Measurements from ENCODE around the gene HSF5.

The HSF5 gene

DNA sequence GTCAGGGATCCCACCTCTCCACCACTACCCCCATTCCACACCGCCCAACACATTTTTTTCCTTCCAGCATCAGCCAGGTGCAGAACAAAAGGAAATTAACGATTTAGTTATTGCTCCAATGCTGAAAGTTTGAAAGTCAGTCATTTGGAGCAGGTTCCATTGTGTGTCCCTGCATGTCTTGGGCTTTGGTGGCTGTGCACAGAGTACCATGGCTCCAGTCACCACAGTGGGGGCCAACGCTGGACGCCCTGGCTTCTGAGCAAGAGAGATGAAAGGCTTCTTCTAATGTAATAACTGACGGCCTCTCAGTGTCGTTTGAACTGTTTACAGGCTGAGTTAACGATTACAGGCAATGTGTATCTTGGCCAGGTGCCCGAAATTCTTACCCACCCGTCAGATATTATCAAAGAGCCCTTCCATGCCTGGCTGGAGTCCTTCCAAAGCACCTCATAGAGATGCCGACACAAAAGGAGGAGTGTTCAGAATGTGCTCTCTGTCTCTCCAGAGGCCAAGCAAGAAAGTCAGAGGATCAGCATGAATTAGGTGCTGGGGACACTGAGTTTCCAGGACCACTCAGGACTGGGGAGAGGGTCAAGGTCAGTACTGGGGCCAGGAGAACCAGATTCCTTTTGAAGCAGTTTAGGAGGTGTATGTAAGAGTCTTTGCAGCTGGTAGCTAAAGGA lies 96.8 kb downstream of the HSF5 start:
- H3K9ac ChIP-seq (ENCODE audit: low read length in 5 of 5): no peak overlapping the region
- no peak overlapping the region for H3K27ac ChIP-seq (ENCODE audit: low read depth, low read length)

DNA sequence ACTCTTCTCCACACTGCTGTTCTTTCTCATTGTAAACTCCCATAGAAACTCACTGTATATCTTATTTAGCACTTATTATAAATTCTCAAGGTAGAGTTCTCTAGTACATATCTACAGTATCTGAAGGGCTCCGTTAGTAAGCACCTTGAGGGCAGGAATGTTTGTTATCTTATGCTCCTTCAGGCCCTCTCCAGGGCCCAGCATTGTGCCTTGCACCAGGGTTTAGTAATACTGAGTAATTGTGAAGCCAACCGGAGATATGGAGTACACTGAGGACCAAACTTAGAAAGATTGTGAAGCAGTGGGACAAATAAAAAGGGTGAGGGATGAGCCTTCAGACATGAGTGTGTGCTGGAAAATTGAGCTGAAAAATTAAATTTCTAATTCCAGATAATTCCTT lies 97.3 kb downstream of the HSF5 start:
- Histone ChIP-seq H3K9me3 (ENCODE audit: control insufficient read depth in 5 of 5, low read length in 5 of 5) (no peaks in the 10 kb centered on the region), H3K27ac (ENCODE audit: low read depth, low read length) (no peak overlapping the region), H3K27me3 (ENCODE audit: control insufficient read depth in 5 of 5, insufficient read depth in 4 of 5, low read length in 5 of 5) (peaks cover 0 to 13% (median 8%) of the 10 kb centered on the region in 5 donors), H3K9ac (ENCODE audit: low read length in 5 of 5) (no peak overlapping the region), H3K36me3 (ENCODE audit: control insufficient read depth in 5 of 5, insufficient read depth in 5 of 5, low read length in 5 of 5) (no peaks in the 10 kb centered on the region), H3K4me3 (ENCODE audit: low read depth in 1 of 5, low read length in 5 of 5) (no peak overlapping the region), H3K4me1 (ENCODE audit: control insufficient read depth in 5 of 5, insufficient read depth in 5 of 5, low read length in 5 of 5) (no peaks in the 10 kb centered on the region)

More for the DNA sequence above, 96.8 kb downstream of the HSF5 start:
- H3K4me1 ChIP-seq (ENCODE audit: control insufficient read depth in 5 of 5, insufficient read depth in 5 of 5, low read length in 5 of 5): no peaks in the 10 kb centered on the region
- H3K36me3 ChIP-seq (ENCODE audit: control insufficient read depth in 5 of 5, insufficient read depth in 5 of 5, low read length in 5 of 5): no peaks in the 10 kb centered on the region
- H3K27me3 ChIP-seq (ENCODE audit: control insufficient read depth in 5 of 5, insufficient read depth in 4 of 5, low read length in 5 of 5): peaks cover 0 to 16% (median 8%) of the 10 kb centered on the region in 5 donors
- H3K9me3 ChIP-seq (ENCODE audit: control insufficient read depth in 5 of 5, low read length in 5 of 5): no peaks in the 10 kb centered on the region
- no peak overlapping the region for H3K4me3 ChIP-seq (ENCODE audit: low read depth in 1 of 5, low read length in 5 of 5)

DNA sequence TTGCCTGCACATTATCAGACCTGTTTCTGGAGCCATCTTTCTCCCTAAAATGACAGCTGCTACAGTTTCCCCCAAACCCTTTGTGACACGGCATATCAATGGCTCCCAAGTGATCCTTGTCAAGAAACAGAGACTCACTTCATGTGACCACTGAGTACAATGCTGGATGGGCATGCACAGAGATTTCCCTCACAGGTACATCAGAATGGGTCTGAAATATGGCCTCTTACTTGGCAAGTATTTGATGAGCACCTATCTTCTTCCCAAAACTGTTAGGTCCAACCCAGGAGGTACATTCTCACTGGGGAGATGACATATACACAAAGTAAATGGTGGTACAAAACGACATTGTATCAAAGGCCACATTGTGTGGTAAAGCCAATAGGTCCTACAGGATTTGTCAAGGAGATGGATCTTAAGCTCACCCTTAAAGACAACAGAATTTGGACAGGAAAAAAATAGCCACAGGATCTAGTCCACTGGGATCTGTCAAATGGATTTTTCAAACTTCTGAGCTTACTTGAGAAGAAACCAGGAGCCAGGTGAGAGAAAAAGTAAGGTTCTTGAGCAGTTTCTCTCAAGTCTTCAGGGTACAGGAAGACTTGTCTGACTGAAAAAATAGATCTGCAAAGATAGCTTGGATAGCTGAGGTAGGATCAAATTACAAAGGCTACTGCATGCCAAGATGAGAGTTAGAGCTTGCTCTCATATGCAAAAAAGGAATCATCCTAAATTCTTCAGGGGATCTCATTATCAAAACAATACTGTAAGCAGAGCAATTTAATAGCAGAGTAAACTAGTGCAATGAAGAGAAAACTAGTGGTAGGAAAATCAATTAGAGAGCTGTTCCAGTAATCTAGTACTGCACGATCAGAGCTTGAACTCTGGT lies 99.7 kb downstream of the HSF5 start:
- H3K36me3 ChIP-seq (ENCODE audit: control insufficient read depth in 5 of 5, insufficient read depth in 5 of 5, low read length in 5 of 5): no peaks in the 10 kb centered on the region
- H3K27ac ChIP-seq (ENCODE audit: low read depth, low read length): no peak overlapping the region
- peaks cover 0 to 12% (median 8%) of the 10 kb centered on the region in 5 donors for H3K27me3 ChIP-seq (ENCODE audit: control insufficient read depth in 5 of 5, insufficient read depth in 4 of 5, low read length in 5 of 5)
- no peaks in the 10 kb centered on the region for H3K4me1 ChIP-seq (ENCODE audit: control insufficient read depth in 5 of 5, insufficient read depth in 5 of 5, low read length in 5 of 5)
- H3K9ac ChIP-seq (ENCODE audit: low read length in 5 of 5): no peak overlapping the region
- no peak overlapping the region for H3K4me3 ChIP-seq (ENCODE audit: low read depth in 1 of 5, low read length in 5 of 5)
- H3K9me3 ChIP-seq (ENCODE audit: control insufficient read depth in 5 of 5, low read length in 5 of 5): no peaks in the 10 kb centered on the region

DNA sequence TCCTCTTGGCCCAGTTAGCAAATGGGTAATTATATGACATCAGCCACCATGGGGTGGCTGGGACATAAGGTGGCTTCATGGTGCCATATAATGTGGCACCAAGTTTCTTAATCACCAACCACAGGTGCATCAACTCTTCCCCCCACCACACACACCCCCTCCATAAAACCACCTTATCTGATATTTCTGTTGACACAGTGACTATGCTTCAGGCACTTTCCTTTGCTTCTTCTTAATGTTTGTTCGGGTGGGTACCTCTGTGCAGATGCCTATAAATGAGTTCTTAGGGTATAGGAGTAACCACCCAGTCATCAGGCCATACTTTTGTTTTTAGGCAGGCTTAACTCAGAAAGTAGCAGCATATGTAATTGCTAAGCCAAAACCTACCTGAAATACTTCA lies 100.4 kb downstream of the HSF5 start:
- no peak overlapping the region for H3K9ac ChIP-seq (ENCODE audit: low read length in 5 of 5)
- H3K27me3 ChIP-seq (ENCODE audit: control insufficient read depth in 5 of 5, insufficient read depth in 4 of 5, low read length in 5 of 5): peaks cover 0 to 12% (median 8%) of the 10 kb centered on the region in 5 donors
- no peaks in the 10 kb centered on the region for H3K4me1 ChIP-seq (ENCODE audit: control insufficient read depth in 5 of 5, insufficient read depth in 5 of 5, low read length in 5 of 5)
- no peak overlapping the region for H3K4me3 ChIP-seq (ENCODE audit: low read depth in 1 of 5, low read length in 5 of 5)
- H3K9me3 ChIP-seq (ENCODE audit: control insufficient read depth in 5 of 5, low read length in 5 of 5): no peaks in the 10 kb centered on the region
- H3K27ac ChIP-seq (ENCODE audit: low read depth, low read length): no peak overlapping the region
- no peaks in the 10 kb centered on the region for H3K36me3 ChIP-seq (ENCODE audit: control insufficient read depth in 5 of 5, insufficient read depth in 5 of 5, low read length in 5 of 5)

DNA sequence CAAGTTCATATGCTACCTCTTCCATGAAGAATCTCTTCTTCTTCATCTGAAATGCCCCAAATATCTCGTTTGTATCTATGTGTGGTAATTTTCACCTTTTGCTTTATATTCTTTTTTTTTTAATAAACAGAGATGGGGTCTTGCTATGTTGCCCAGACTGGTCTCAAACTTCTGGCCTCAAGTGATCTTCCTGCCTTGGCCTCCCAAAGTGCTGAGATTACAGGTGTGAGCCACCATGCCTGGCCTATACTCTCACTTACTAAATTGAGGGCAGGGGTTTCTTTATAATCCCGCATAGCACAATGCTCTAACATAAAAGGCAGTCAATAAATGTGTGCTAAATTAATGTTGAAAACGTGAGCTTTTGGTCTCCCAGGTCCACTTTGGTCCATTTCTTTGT lies 101.5 kb downstream of the HSF5 start:
- Histone ChIP-seq H3K9ac (ENCODE audit: low read length in 5 of 5) (no peak overlapping the region), H3K36me3 (ENCODE audit: control insufficient read depth in 5 of 5, insufficient read depth in 5 of 5, low read length in 5 of 5) (no peaks in the 10 kb centered on the region), H3K4me1 (ENCODE audit: control insufficient read depth in 5 of 5, insufficient read depth in 5 of 5, low read length in 5 of 5) (no peaks in the 10 kb centered on the region), H3K9me3 (ENCODE audit: control insufficient read depth in 5 of 5, low read length in 5 of 5) (no peaks in the 10 kb centered on the region), H3K27ac (ENCODE audit: low read depth, low read length) (no peak overlapping the region), H3K27me3 (ENCODE audit: control insufficient read depth in 5 of 5, insufficient read depth in 4 of 5, low read length in 5 of 5) (peaks cover 0 to 10% (median 5%) of the 10 kb centered on the region in 5 donors), H3K4me3 (ENCODE audit: low read depth in 1 of 5, low read length in 5 of 5) (no peak overlapping the region)

DNA sequence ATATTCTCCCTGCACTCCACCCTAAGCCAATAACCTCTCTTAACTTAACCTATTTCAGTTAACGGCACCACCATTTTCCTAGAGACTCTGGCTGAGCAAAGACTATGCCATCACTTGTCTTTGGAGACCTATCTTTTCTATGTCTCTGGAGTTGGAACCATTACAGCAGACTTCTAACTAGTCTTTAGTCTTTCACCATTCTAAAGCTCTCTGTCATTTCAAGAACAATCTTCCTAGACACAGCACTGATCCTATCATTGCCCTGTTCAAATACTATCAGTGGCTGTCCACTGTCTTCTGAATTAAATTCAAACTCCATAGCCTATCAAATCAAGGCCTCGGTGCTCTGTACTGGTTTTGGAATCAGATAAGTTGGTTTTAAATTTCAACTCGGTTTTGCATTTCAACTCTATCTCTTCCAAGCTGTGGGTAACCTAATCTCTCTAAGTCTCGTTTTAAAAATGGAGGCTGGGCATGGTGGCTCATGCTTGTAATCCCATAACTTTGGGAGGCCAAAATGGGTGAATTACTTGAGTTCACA lies 102.8 kb downstream of the HSF5 start:
- Histone ChIP-seq H3K27ac (ENCODE audit: low read depth, low read length) (no peak overlapping the region), H3K9me3 (ENCODE audit: control insufficient read depth in 5 of 5, low read length in 5 of 5) (no peaks in the 10 kb centered on the region), H3K4me3 (ENCODE audit: low read depth in 1 of 5, low read length in 5 of 5) (no peak overlapping the region), H3K4me1 (ENCODE audit: control insufficient read depth in 5 of 5, insufficient read depth in 5 of 5, low read length in 5 of 5) (no peaks in the 10 kb centered on the region), H3K27me3 (ENCODE audit: control insufficient read depth in 5 of 5, insufficient read depth in 4 of 5, low read length in 5 of 5) (peaks cover 0 to 10% (median 2%) of the 10 kb centered on the region in 5 donors), H3K36me3 (ENCODE audit: control insufficient read depth in 5 of 5, insufficient read depth in 5 of 5, low read length in 5 of 5) (no peaks in the 10 kb centered on the region), H3K9ac (ENCODE audit: low read length in 5 of 5) (no peak overlapping the region)

DNA sequence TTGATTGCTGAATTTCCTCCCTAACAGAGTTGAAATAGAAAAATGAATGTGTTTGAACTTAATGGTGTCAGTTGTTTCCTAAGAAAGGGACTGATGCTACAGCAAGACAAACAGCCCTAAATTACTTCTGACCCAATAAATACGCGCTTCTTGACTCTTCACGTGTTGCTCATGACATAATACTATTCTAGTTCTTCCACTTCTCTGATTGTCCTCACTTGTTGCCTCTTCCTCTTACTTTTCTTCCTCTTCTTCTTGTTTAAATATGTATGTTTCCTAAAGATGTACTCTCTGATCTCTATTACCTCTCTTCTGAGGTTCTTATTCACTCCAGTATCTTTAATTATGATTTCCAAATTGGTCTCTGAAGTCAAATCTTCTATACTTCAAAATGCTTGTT lies 103.3 kb downstream of the HSF5 start:
- no peak overlapping the region for H3K4me3 ChIP-seq (ENCODE audit: low read depth in 1 of 5, low read length in 5 of 5)
- H3K36me3 ChIP-seq (ENCODE audit: control insufficient read depth in 5 of 5, insufficient read depth in 5 of 5, low read length in 5 of 5): no peaks in the 10 kb centered on the region
- H3K4me1 ChIP-seq (ENCODE audit: control insufficient read depth in 5 of 5, insufficient read depth in 5 of 5, low read length in 5 of 5): no peaks in the 10 kb centered on the region
- H3K27me3 ChIP-seq (ENCODE audit: control insufficient read depth in 5 of 5, insufficient read depth in 4 of 5, low read length in 5 of 5): peaks cover 0 to 10% (median 2%) of the 10 kb centered on the region in 5 donors
- H3K9ac ChIP-seq (ENCODE audit: low read length in 5 of 5): no peak overlapping the region
- no peak overlapping the region for H3K27ac ChIP-seq (ENCODE audit: low read depth, low read length)
- H3K9me3 ChIP-seq (ENCODE audit: control insufficient read depth in 5 of 5, low read length in 5 of 5): no peaks in the 10 kb centered on the region

DNA sequence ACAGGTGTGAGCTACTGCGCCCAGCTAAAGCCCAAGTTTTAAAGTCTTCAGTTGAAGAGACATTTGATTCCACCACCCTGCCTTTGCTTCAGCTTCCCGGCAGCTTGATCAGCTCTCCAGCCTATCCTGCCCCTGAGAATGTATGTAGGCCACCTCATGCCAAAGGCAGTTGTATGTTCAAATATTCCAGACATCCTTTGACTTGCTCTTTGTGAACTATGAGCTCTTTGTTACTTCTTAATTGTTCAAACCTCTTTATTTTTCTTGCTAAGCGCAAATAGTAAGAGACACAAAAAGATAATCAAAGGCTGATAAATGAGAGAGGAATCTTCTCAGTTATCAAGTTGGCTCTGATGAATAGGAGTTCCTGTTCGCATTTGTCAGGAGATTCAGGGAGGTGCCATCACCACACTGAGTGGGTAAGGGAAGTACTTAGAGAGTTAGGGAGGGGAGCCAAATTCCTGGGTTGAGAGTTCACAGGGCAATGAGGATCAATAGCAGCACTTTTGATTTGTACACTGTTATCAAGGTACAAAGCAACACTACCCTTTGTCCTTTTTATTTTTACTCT lies 104.2 kb downstream of the HSF5 start:
- no peaks in the 10 kb centered on the region for H3K36me3 ChIP-seq (ENCODE audit: control insufficient read depth in 5 of 5, insufficient read depth in 5 of 5, low read length in 5 of 5)
- H3K27ac ChIP-seq (ENCODE audit: low read depth, low read length): no peak overlapping the region
- no peaks in the 10 kb centered on the region for H3K4me1 ChIP-seq (ENCODE audit: control insufficient read depth in 5 of 5, insufficient read depth in 5 of 5, low read length in 5 of 5)
- H3K4me3 ChIP-seq (ENCODE audit: low read depth in 1 of 5, low read length in 5 of 5): no peak overlapping the region
- no peaks in the 10 kb centered on the region for H3K9me3 ChIP-seq (ENCODE audit: control insufficient read depth in 5 of 5, low read length in 5 of 5)
- H3K27me3 ChIP-seq (ENCODE audit: control insufficient read depth in 5 of 5, insufficient read depth in 4 of 5, low read length in 5 of 5): peaks cover 0 to 10% (median 2%) of the 10 kb centered on the region in 5 donors
- no peak overlapping the region for H3K9ac ChIP-seq (ENCODE audit: low read length in 5 of 5)

DNA sequence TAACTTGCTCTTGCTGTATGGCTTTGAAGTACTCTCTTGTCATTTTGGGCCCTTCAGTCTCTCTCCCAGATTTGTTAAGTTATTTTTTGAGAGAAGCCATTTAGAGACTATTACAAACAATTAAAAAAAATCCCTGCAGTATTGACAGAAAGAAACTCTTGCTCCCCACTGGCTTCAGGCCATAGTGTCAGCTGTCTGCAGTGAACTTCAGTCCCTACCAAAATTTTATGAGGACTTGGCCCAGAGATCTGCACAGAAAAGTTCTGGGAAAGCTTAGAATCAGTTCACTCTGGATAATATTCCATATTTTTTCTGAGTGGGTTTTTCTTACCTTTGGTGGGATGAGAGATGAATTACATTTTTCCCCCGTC lies 105.4 kb downstream of the HSF5 start:
- Histone ChIP-seq H3K9ac (ENCODE audit: low read length in 5 of 5) (no peak overlapping the region), H3K36me3 (ENCODE audit: control insufficient read depth in 5 of 5, insufficient read depth in 5 of 5, low read length in 5 of 5) (no peaks in the 10 kb centered on the region), H3K9me3 (ENCODE audit: control insufficient read depth in 5 of 5, low read length in 5 of 5) (no peaks in the 10 kb centered on the region), H3K27me3 (ENCODE audit: control insufficient read depth in 5 of 5, insufficient read depth in 4 of 5, low read length in 5 of 5) (peaks cover 0 to 5% (median 2%) of the 10 kb centered on the region in 5 donors), H3K4me3 (ENCODE audit: low read depth in 1 of 5, low read length in 5 of 5) (no peak overlapping the region), H3K4me1 (ENCODE audit: control insufficient read depth in 5 of 5, insufficient read depth in 5 of 5, low read length in 5 of 5) (no peaks in the 10 kb centered on the region), H3K27ac (ENCODE audit: low read depth, low read length) (no peak overlapping the region)
